K562 (cell line): ENCODE data around the gene CADM2. TPM values are rescaled to one million over a fixed set of nuclear protein-coding genes. Genes with fewer than 3 reads are reported as not detected.

Source experiments
- ATAC-seq: fragments of 200-7000 bp; cut with Tn5 transposase; 3 replicates; pipeline ENCODE4 v1.9.1; 2020; ENCODE audit warnings: moderate library complexity
- BruUV-seq: library from RNA; stranded (reverse); fragments of 400-500 nt; replicated peaks from 2 replicates; lab custom pipeline; 2021; lab: Mats Ljungman, UMichigan
- CTCF ChIA-PET: fragments of 300-600 bp; formaldehyde crosslinking; extraction: SDS; loops from one replicate; lab custom pipeline; 2021; ENCODE audit warnings: low intra/inter-chr PET ratio; lab: Yijun Ruan, JAX
- POLR2A ChIA-PET: fragments of 300-600, 350-650 bp; sonication (Branson Sonifier 250); formaldehyde crosslinking; extraction: SDS; loops from one replicate; lab custom pipeline; 2021; ENCODE audit warnings: antibody characterized with exemption, inconsistent platforms; lab: Yijun Ruan, JAX
- DNase-seq, 4 experiments: peaks; one replicate each; pipeline versions ENCODE4 v3.0.0 to v3.0.0-alpha.2; 2011 to 2018; ENCODE audit warnings: low spot score in 3 of 4, mixed read lengths in 3 of 4; ENCODE audit errors: extremely low read depth in 1 of 4
- FAIRE-seq: peaks from 2 replicates; lab custom pipeline; 2011; peaks lifted over from hg19 to GRCh38; lab: Jason Lieb, UNC
- H2AFZ ChIP-seq: 2 replicates; pipeline ENCODE4 v1.6.0; 2011; ENCODE audit warnings: low read depth, low read length, control low read depth, inconsistent platforms
- H3K27ac ChIP-seq: fragments of 200-600 bp; 3 replicates; pipeline ENCODE4 v1.8.0; 2011; ENCODE audit warnings: low read depth, mild to moderate bottlenecking, control low read depth, inconsistent platforms, low read length, moderate library complexity, mixed read lengths; ENCODE audit errors: extremely low read depth
- H3K27me3 ChIP-seq, 2 experiments: fragments of 300-600 bp in 1 of 2; 2 replicates in 1 of 2; 3 replicates in 1 of 2; pipeline versions ENCODE4 v1.6.0 to v1.8.0; 2011; ENCODE audit warnings: inconsistent platforms in 2 of 2, low read length in 2 of 2, mild to moderate bottlenecking in 1 of 2, mixed read lengths in 1 of 2, moderate library complexity in 1 of 2; ENCODE audit not compliant: control insufficient read depth in 2 of 2, insufficient read depth in 2 of 2
- H3K36me3 ChIP-seq: fragments of 300-600 bp; 3 replicates; pipeline ENCODE4 v1.8.0; 2011; ENCODE audit warnings: mild to moderate bottlenecking, low read length, inconsistent platforms; ENCODE audit not compliant: control insufficient read depth, insufficient read depth
- H3K4me1 ChIP-seq, 2 experiments: fragments of 200-600 bp in 1 of 2; replicated peaks in 1 of 2; 2 replicates in 1 of 2; 3 replicates in 1 of 2; pipeline versions ENCODE4 v1.5.1 to v1.8.0; 2011; ENCODE audit warnings: inconsistent platforms in 2 of 2, low read length in 2 of 2, mild to moderate bottlenecking in 1 of 2, mixed read lengths in 1 of 2, moderate library complexity in 1 of 2; ENCODE audit not compliant: control insufficient read depth in 2 of 2, insufficient read depth in 2 of 2
- H3K4me2 ChIP-seq: 2 replicates; pipeline ENCODE4 v1.6.1; 2011; ENCODE audit warnings: low read length, control low read depth, inconsistent platforms, mixed read lengths; ENCODE audit not compliant: insufficient read depth
- H3K4me3 ChIP-seq: fragments of 200-600 bp; sonication (generic), shearing (Covaris generic); 2 replicates; pipeline ENCODE4 v1.5.1; 2016; ENCODE audit warnings: control low read depth, inconsistent platforms
- H3K79me2 ChIP-seq: fragments of 200-600 bp; 3 replicates; pipeline ENCODE4 v1.8.0; 2011; ENCODE audit warnings: low read length, inconsistent platforms; ENCODE audit not compliant: control insufficient read depth, insufficient read depth
- H3K9ac ChIP-seq, 2 experiments: 2 replicates each; pipeline versions ENCODE4 v1.6.0 to v1.6.1; 2011; ENCODE audit warnings: low read depth in 2 of 2, low read length in 2 of 2, control low read depth in 1 of 2, inconsistent platforms in 1 of 2, mild to moderate bottlenecking in 1 of 2, mixed read lengths in 1 of 2; ENCODE audit not compliant: insufficient read depth in 1 of 2
- H3K9me1 ChIP-seq: one replicate; pipeline ENCODE4 v1.6.0; 2011; ENCODE audit warnings: inconsistent platforms, mild to moderate bottlenecking, low read length, moderate library complexity; ENCODE audit not compliant: control insufficient read depth, insufficient read depth
- H3K9me3 ChIP-seq: replicated peaks from 2 replicates; pipeline ENCODE4 v1.5.1; 2011; ENCODE audit warnings: low read depth, low read length, inconsistent platforms; ENCODE audit not compliant: control insufficient read depth, insufficient read depth
- H4K20me1 ChIP-seq: replicated peaks from 2 replicates; pipeline ENCODE4 v1.6.1; 2011; ENCODE audit warnings: low read length, inconsistent platforms, mixed read lengths; ENCODE audit not compliant: control insufficient read depth, insufficient read depth
- CC2D1A ChIP-seq: fragments of 450-650 bp; IDR thresholded peaks from 2 replicates; pipeline ENCODE4 v1.6.1; 2017; ENCODE audit warnings: mild to moderate bottlenecking
- KLF1 ChIP-seq: fragments of 450-650 bp; IDR thresholded peaks from 2 replicates; pipeline ENCODE4 v1.6.1; 2016; ENCODE audit warnings: missing genetic modification characterization, missing compliant biosample characterization
- MITF ChIP-seq: IDR thresholded peaks from 2 replicates; pipeline ENCODE4 v1.6.1; 2014; ENCODE audit warnings: antibody characterized with exemption
- PRMT5 ChIP-seq: sonication (generic); formaldehyde crosslinking; IDR thresholded peaks from 2 replicates; pipeline ENCODE4 v1.5.0; 2020; ENCODE audit warnings: missing genetic modification reagents
- SIN3B ChIP-seq: fragments of 450-650 bp; IDR thresholded peaks from 2 replicates; pipeline ENCODE4 v1.6.1; 2017; ENCODE audit warnings: low read depth, mild to moderate bottlenecking, moderate library complexity
- SPI1 ChIP-seq: IDR thresholded peaks from 2 replicates; pipeline ENCODE4 v1.6.1; 2011; ENCODE audit warnings: low read depth, low read length, control low read depth, borderline replicate concordance
- TEAD4 ChIP-seq, 2 experiments: sonication (generic) in 1 of 2; formaldehyde crosslinking in 1 of 2; IDR thresholded peaks; 2 replicates each; pipeline versions ENCODE4 v1.6.1 to v1.8.0; 2012 to 2022; ENCODE audit warnings: borderline replicate concordance in 1 of 2, inconsistent platforms in 1 of 2, low read length in 1 of 2, mild to moderate bottlenecking in 1 of 2, missing genetic modification reagents in 1 of 2
- TRIM28 ChIP-seq: fragments of 450-650 bp; IDR thresholded peaks from 2 replicates; pipeline ENCODE4 v1.6.1; 2017
- ZBTB11 ChIP-seq, 3 experiments: fragments of 200-800 bp in 1 of 3; fragments of 250-450 bp in 1 of 3; fragments of 450-650 bp in 1 of 3; sonication (Bioruptor Pico) in 1 of 3; sonication (Bioruptor generic) in 1 of 3; formaldehyde crosslinking in 1 of 3; IDR thresholded peaks; 2 replicates each; pipeline versions ENCODE4 v1.6.1 to v1.8.0; 2016 to 2022; ENCODE audit warnings: mild to moderate bottlenecking in 2 of 3, missing genetic modification characterization in 2 of 3, missing compliant biosample characterization in 1 of 3, moderate library complexity in 1 of 3
- ZFX ChIP-seq: sonication (generic); formaldehyde crosslinking; IDR thresholded peaks from 2 replicates; pipeline ENCODE4 v1.8.0; 2022; ENCODE audit warnings: mild to moderate bottlenecking, missing genetic modification reagents, moderate library complexity
- ZHX1 ChIP-seq: fragments of 150-350 bp; conservative IDR thresholded peaks from 2 replicates; pipeline ENCODE4 v1.6.1; 2014; ENCODE audit warnings: low read length
- ZNF280B ChIP-seq: fragments of 250-450 bp; sonication (Bioruptor Pico); IDR thresholded peaks from 2 replicates; pipeline ENCODE4 v1.5.1; 2021; ENCODE audit warnings: mild to moderate bottlenecking
- ZNF511 ChIP-seq: sonication (generic); formaldehyde crosslinking; IDR thresholded peaks from 2 replicates; pipeline ENCODE4 v1.8.0; 2022; ENCODE audit warnings: mild to moderate bottlenecking, missing genetic modification reagents
- in situ Hi-C: fragments of 300-500 bp; cut with MboI; formaldehyde crosslinking; loops from 4 replicates; pipeline ENCODE4 v1.15.0; 2018; ENCODE audit warnings: inconsistent platforms, mixed read lengths
- intact Hi-C: fragments of 100-400 bp; cut with micrococcal nuclease; formaldehyde crosslinking; loops from 2 replicates; pipeline ENCODE4 v1.14.2; 2022
- polyA plus RNA-seq, 8 experiments: library from polyadenylated mRNA; depleted of rRNA in 4 of 8; stranded (reverse) in 5 of 8; unstranded in 3 of 8; fragments of >200 nt; fragmentation: Nextera tagmentation in 2 of 8; fragmentation: Illumina TruSeq in 1 of 8; extraction: Ambion mirVana in 2 of 8; extraction: Trizol in 1 of 8; gene quantifications; 2 replicates each; pipeline versions ENCODE4 v1.2.1 to v1.2.3, GENCODE V29; 2011 to 2014; ENCODE audit warnings: inconsistent platforms in 1 of 8, missing spikeins in 1 of 8
- total RNA-seq, 7 experiments: library from RNA; depleted of rRNA in 6 of 7; stranded (reverse); fragments of >200 nt in 6 of 7; fragmentation: Illumina TruSeq in 2 of 7; extraction: Trizol in 2 of 7; gene quantifications; 2 replicates each; pipeline versions ENCODE4 v1.2.1 to v1.2.3, GENCODE V29; 2011 to 2021; ENCODE audit warnings: low replicate concordance in 1 of 7

Gene CADM2
- total and polyA plus RNA-seq, 9 of the 15 experiments (the other 6 are each of a cell fraction or from before 2014, with no cell fraction given), result 0.11 to 3.2 (median 0.95) TPM

- ChIA-PET CTCF (no interaction called here), POLR2A (no interaction called here)
- no peak overlapping the region for H3K27ac ChIP-seq
- H3K36me3 ChIP-seq, result no peaks in the 10 kb centered on the region
- H3K79me2 ChIP-seq, result no peaks in the 10 kb centered on the region
- no TSS peak for BruUV-seq
- no peak overlapping the region for H3K4me3 ChIP-seq
- no peak overlapping the region for H3K9ac ChIP-seq
- no peaks in the 10 kb centered on the region for H4K20me1 ChIP-seq
- intact Hi-C loops (no loop called here), in situ Hi-C loops (no loop called here)
- H3K4me1 ChIP-seq, result no peaks in the 10 kb centered on the region
- no peak for ATAC-seq
- no peak overlapping the region for H2AFZ ChIP-seq
- DNase-seq, result no peak
- no peaks in the 10 kb centered on the region for H3K27me3 ChIP-seq
- H3K9me3 ChIP-seq, result no peaks in the 10 kb centered on the region
- no peak overlapping the region for H3K4me2 ChIP-seq
- FAIRE-seq, result no peak
- H3K9me1 ChIP-seq, result no peaks in the 10 kb centered on the region
- no peak for TF ChIP-seq ZFX (CRISPR knock-in tag)
- no peak for TF ChIP-seq ZNF511 (CRISPR knock-in tag)
- TF ChIP-seq TRIM28, result no peak
- no peak for TF ChIP-seq PRMT5 (CRISPR knock-in tag)
- no peak for TF ChIP-seq ZBTB11 (CRISPR knock-in tag; IDR thresholded peaks at IDR 0.05)
- no peak for TF ChIP-seq KLF1 (tag)
- no peak for TF ChIP-seq ZNF280B (CRISPR knock-in tag)
- no peak for TF ChIP-seq TEAD4 (IDR thresholded peaks at IDR 0.05; ENCODE audit: low read length)
- TF ChIP-seq TEAD4 (CRISPR knock-in tag; IDR thresholded peaks at IDR 0.05; ENCODE audit: borderline replicate concordance), result no peak
- TF ChIP-seq SIN3B, result no peak
- TF ChIP-seq ZHX1, result no peak
- no peak for TF ChIP-seq SPI1
- TF ChIP-seq CC2D1A, result no peak
- TF ChIP-seq MITF, result no peak
These were observed 338.5 kb downstream of the CADM2 start for GRCh38 chr3:85297291-85297690.
